Neural cell (in vitro differentiated cells): ENCODE measurements around the gene DEFB114. TPM values are rescaled to one million over a fixed set of nuclear protein-coding genes. Genes with fewer than 3 reads are reported as not detected.

ENCODE experiments used
- H2AFZ ChIP-seq: fragments of 200-600, 300-800 bp; sonication (generic), shearing (Covaris generic); 2 replicates; pipeline ENCODE4 v1.6.0; 2014; ENCODE audit warnings: low read depth, mild to moderate bottlenecking, antibody characterized with exemption, low read length, moderate library complexity
- H3F3A ChIP-seq: fragments of 200-600 bp; shearing (Covaris generic); 2 replicates; pipeline ENCODE4 v1.6.1; 2016; ENCODE audit warnings: mild to moderate bottlenecking, moderate library complexity, mixed read lengths, antibody characterized with exemption, low read length; ENCODE audit not compliant: insufficient read depth, poor library complexity, severe bottlenecking
- H3K27ac ChIP-seq: fragments of 200-600, 300-800 bp; sonication (generic), shearing (Covaris generic); 2 replicates; pipeline ENCODE4 v1.5.1; 2014; ENCODE audit warnings: mild to moderate bottlenecking, low read length, moderate library complexity
- H3K27me3 ChIP-seq: fragments of 300-800, 200-600 bp; sonication (generic), shearing (Covaris generic); 2 replicates; pipeline ENCODE4 v1.6.0; 2014; ENCODE audit warnings: mild to moderate bottlenecking, low read depth, low read length, moderate library complexity; ENCODE audit not compliant: insufficient read depth
- H3K36me3 ChIP-seq: fragments of 300-800, 200-600 bp; sonication (generic), shearing (Covaris generic); 2 replicates; pipeline ENCODE4 v1.5.1; 2014; ENCODE audit warnings: mild to moderate bottlenecking, antibody characterized with exemption, low read length, moderate library complexity; ENCODE audit not compliant: insufficient read depth
- H3K4me2 ChIP-seq: fragments of 300-800, 200-600 bp; sonication (generic), shearing (Covaris generic); 2 replicates; pipeline ENCODE4 v1.6.0; 2014; ENCODE audit warnings: mild to moderate bottlenecking, low read length
- H3K4me3 ChIP-seq: fragments of 300-800, 200-600 bp; sonication (generic), shearing (Covaris generic); 2 replicates; pipeline ENCODE4 v1.5.1; 2014; ENCODE audit warnings: mild to moderate bottlenecking, low read length, moderate library complexity
- H3K79me2 ChIP-seq: fragments of 200-600 bp; shearing (Covaris generic); replicated peaks from 2 replicates; pipeline ENCODE4 v1.6.0; 2014; ENCODE audit warnings: mild to moderate bottlenecking, low read length, moderate library complexity; ENCODE audit not compliant: insufficient read depth
- H3K9ac ChIP-seq: fragments of 300-800, 200-600 bp; sonication (generic), shearing (Covaris generic); 2 replicates; pipeline ENCODE4 v1.6.1; 2016; ENCODE audit warnings: mild to moderate bottlenecking, low read length, mixed read lengths
- H3K9me2 ChIP-seq: fragments of 200-600 bp; shearing (Covaris generic); 2 replicates; pipeline ENCODE4 v1.6.1; 2016; ENCODE audit warnings: mild to moderate bottlenecking, low read length, mixed read lengths; ENCODE audit not compliant: insufficient read depth
- H3K9me3 ChIP-seq: fragments of 200-600, 300-800 bp; sonication (generic), shearing (Covaris generic); 2 replicates; pipeline ENCODE4 v1.6.1; 2016; ENCODE audit warnings: mild to moderate bottlenecking, mixed run types, low read length, moderate library complexity, mixed read lengths
- H4K20me1 ChIP-seq: fragments of 200-600 bp; shearing (Covaris generic); 2 replicates; pipeline ENCODE4 v1.6.1; 2016; ENCODE audit warnings: mild to moderate bottlenecking, mixed run types; ENCODE audit not compliant: insufficient read depth
- EP300 ChIP-seq: fragments of 450-650 bp; conservative IDR thresholded peaks from 2 replicates; pipeline ENCODE4 v1.6.1; 2014; ENCODE audit warnings: antibody characterized with exemption, mild to moderate bottlenecking, moderate library complexity; ENCODE audit not compliant: poor library complexity, severe bottlenecking
- EZH2 ChIP-seq: fragments of 200-600, 300-800 bp; shearing (Covaris generic), sonication (generic); IDR thresholded peaks from 2 replicates; pipeline ENCODE4 v1.6.1; 2014; ENCODE audit warnings: antibody characterized with exemption, low read length, borderline replicate concordance, mild to moderate bottlenecking; ENCODE audit not compliant: insufficient read depth, poor library complexity, severe bottlenecking
- MXI1 ChIP-seq: fragments of 450-650 bp; conservative IDR thresholded peaks from 2 replicates; pipeline ENCODE4 v1.6.1; 2014; ENCODE audit warnings: antibody characterized with exemption, mild to moderate bottlenecking; ENCODE audit not compliant: poor library complexity, severe bottlenecking
- POLR2AphosphoS5 ChIP-seq: IDR thresholded peaks from 2 replicates; pipeline ENCODE4 v1.6.1; 2012
- RAD21 ChIP-seq: fragments of 450-650 bp; conservative IDR thresholded peaks from 2 replicates; pipeline ENCODE4 v1.6.1; 2014; ENCODE audit warnings: antibody characterized with exemption, mild to moderate bottlenecking, moderate library complexity
- SMC3 ChIP-seq: fragments of 450-650 bp; conservative IDR thresholded peaks from 2 replicates; pipeline ENCODE4 v1.6.1; 2014; ENCODE audit warnings: antibody characterized with exemption, mild to moderate bottlenecking, moderate library complexity; ENCODE audit not compliant: poor library complexity
- TAF1 ChIP-seq: IDR thresholded peaks from 2 replicates; pipeline ENCODE4 v1.6.1; 2012; ENCODE audit warnings: low read depth
- polyA plus RNA-seq: library from polyadenylated mRNA; depleted of rRNA; stranded (reverse); fragments of >200 nt; gene quantifications from 2 replicates; pipeline ENCODE4 v1.2.3, GENCODE V29; 2014
- TF ChIP-seq, protein P1 (sequence below): IDR thresholded peaks from 2 replicates; pipeline ENCODE4 v1.6.1; 2012; ENCODE audit warnings: borderline replicate concordance
- TF ChIP-seq, protein P2 (sequence below): fragments of 450-650 bp; IDR thresholded peaks from 2 replicates; pipeline ENCODE4 v1.5.1; 2014; ENCODE audit warnings: antibody characterized with exemption, mild to moderate bottlenecking, moderate library complexity; ENCODE audit not compliant: poor library complexity, severe bottlenecking

The DEFB114 gene
- polyA plus RNA-seq, 1 donor from 2014 or later, result not detected

DNA sequence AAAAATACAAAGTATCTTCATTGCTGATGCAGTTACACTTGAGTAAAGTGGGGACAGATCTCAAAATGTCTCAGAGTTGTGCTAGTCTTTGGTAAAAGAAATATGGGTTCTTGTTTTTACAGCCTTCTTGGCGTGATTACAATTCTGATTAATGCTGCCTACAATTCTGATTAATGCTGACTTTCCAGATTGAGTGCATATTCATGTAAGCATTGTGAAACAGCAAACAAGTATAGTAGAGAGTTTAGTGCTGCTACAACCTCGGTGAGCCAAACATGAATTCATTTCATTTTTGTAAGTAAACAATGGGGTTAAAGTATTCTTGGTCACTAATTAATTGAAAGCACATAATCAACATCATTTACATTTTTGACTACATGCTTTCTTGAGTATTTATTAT, 5.6 kb upstream of the DEFB114 start, which contains the start of gene DEFB113:
DEFB113 (minus strand) TSS at position 21 of the 400 bp plus-strand sequence; CDS start at position 21, 0 bp downstream.
- H4K20me1 ChIP-seq, result no peaks in the 10 kb centered on the region
- no peak within 1 kb of the TSS for H2AFZ ChIP-seq
- no peak within 1 kb of the TSS for H3K4me3 ChIP-seq
- TF ChIP-seq RAD21 (no peak), SMC3 (no peak), EZH2 (no peak), POLR2AphosphoS5 (no peak), EP300 (no peak), TAF1 (no peak), MXI1 (no peak)
- TF ChIP-seq, protein P1, sequence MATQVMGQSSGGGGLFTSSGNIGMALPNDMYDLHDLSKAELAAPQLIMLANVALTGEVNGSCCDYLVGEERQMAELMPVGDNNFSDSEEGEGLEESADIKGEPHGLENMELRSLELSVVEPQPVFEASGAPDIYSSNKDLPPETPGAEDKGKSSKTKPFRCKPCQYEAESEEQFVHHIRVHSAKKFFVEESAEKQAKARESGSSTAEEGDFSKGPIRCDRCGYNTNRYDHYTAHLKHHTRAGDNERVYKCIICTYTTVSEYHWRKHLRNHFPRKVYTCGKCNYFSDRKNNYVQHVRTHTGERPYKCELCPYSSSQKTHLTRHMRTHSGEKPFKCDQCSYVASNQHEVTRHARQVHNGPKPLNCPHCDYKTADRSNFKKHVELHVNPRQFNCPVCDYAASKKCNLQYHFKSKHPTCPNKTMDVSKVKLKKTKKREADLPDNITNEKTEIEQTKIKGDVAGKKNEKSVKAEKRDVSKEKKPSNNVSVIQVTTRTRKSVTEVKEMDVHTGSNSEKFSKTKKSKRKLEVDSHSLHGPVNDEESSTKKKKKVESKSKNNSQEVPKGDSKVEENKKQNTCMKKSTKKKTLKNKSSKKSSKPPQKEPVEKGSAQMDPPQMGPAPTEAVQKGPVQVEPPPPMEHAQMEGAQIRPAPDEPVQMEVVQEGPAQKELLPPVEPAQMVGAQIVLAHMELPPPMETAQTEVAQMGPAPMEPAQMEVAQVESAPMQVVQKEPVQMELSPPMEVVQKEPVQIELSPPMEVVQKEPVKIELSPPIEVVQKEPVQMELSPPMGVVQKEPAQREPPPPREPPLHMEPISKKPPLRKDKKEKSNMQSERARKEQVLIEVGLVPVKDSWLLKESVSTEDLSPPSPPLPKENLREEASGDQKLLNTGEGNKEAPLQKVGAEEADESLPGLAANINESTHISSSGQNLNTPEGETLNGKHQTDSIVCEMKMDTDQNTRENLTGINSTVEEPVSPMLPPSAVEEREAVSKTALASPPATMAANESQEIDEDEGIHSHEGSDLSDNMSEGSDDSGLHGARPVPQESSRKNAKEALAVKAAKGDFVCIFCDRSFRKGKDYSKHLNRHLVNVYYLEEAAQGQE, result no peak
- TF ChIP-seq, protein P2, sequence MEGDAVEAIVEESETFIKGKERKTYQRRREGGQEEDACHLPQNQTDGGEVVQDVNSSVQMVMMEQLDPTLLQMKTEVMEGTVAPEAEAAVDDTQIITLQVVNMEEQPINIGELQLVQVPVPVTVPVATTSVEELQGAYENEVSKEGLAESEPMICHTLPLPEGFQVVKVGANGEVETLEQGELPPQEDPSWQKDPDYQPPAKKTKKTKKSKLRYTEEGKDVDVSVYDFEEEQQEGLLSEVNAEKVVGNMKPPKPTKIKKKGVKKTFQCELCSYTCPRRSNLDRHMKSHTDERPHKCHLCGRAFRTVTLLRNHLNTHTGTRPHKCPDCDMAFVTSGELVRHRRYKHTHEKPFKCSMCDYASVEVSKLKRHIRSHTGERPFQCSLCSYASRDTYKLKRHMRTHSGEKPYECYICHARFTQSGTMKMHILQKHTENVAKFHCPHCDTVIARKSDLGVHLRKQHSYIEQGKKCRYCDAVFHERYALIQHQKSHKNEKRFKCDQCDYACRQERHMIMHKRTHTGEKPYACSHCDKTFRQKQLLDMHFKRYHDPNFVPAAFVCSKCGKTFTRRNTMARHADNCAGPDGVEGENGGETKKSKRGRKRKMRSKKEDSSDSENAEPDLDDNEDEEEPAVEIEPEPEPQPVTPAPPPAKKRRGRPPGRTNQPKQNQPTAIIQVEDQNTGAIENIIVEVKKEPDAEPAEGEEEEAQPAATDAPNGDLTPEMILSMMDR, result no peak
- H3K36me3 ChIP-seq, result no peaks in the 10 kb centered on the region
- no peaks in the 10 kb centered on the region for H3K27me3 ChIP-seq
- no peaks in the 10 kb centered on the region for H3K79me2 ChIP-seq
- no peak within 1 kb of the TSS for H3K4me2 ChIP-seq
- H3K9me2 ChIP-seq, result no peaks in the 10 kb centered on the region
- H3F3A ChIP-seq, result no peaks in the 10 kb centered on the region
- H3K9me3 ChIP-seq, result no peaks in the 10 kb centered on the region
- H3K9ac ChIP-seq, result no peak within 1 kb of the TSS
- H3K27ac ChIP-seq, result no peak within 1 kb of the TSS

DNA sequence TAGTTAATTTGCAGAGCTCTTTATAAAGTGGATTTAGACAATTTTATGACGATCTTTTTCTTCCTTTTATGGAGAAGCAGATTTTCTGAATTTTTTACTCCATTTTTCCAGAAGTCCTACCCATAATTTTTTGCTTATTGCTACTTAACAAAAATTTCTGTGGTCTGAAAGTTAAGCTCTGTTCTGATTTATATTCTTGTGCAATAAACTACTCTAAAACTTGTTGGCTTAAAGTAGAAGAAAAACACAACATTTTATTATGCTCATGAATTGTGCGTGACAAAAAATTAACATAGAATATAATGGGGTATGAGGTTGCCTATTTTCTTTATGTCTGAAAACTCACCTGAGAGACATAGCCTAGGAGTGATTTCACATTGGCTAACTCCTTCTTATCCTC, 2.9 kb upstream of the DEFB114 start:
- no peaks in the 10 kb centered on the region for H3K36me3 ChIP-seq
- H3K27ac ChIP-seq, result no peak overlapping the region
- no peak overlapping the region for H3K4me2 ChIP-seq
- no peaks in the 10 kb centered on the region for H3K9me3 ChIP-seq
- H3K79me2 ChIP-seq, result no peaks in the 10 kb centered on the region
- H3K9me2 ChIP-seq, result no peaks in the 10 kb centered on the region
- no peaks in the 10 kb centered on the region for H4K20me1 ChIP-seq
- H3K27me3 ChIP-seq, result no peaks in the 10 kb centered on the region
- H2AFZ ChIP-seq, result no peak overlapping the region
- H3K4me3 ChIP-seq, result no peak overlapping the region
- H3K9ac ChIP-seq, result no peak overlapping the region
- TF ChIP-seq, protein P1, result no peak
- no peaks in the 10 kb centered on the region for H3F3A ChIP-seq
